DOHH2 (cell line): ENCODE measurements around the gene CPS1.

ENCODE experiments used
- H3F3A ChIP-seq: fragments of 200-600 bp; sonication (generic), shearing (Covaris generic); 2 replicates; pipeline ENCODE4 v1.6.0; 2016; ENCODE audit warnings: antibody characterized with exemption, mild to moderate bottlenecking; ENCODE audit not compliant: control insufficient read depth, insufficient read depth
- H3K27ac ChIP-seq: fragments of 200-600 bp; sonication (generic); 2 replicates; pipeline ENCODE4 v1.5.1; 2014; ENCODE audit warnings: low read depth, mild to moderate bottlenecking, low read length, moderate library complexity
- H3K27me3 ChIP-seq: fragments of 200-600 bp; sonication (generic); 2 replicates; pipeline ENCODE4 v1.6.1; 2014; ENCODE audit warnings: mild to moderate bottlenecking, low read length, mixed read lengths; ENCODE audit not compliant: control insufficient read depth
- H3K36me3 ChIP-seq: fragments of 200-600 bp; sonication (generic); 2 replicates; pipeline ENCODE4 v1.6.1; 2014; ENCODE audit warnings: mild to moderate bottlenecking, low read length, moderate library complexity, mixed read lengths; ENCODE audit not compliant: control insufficient read depth
- H3K4me1 ChIP-seq: fragments of 200-600 bp; sonication (generic); 2 replicates; pipeline ENCODE4 v1.6.1; 2014; ENCODE audit warnings: mild to moderate bottlenecking, low read length, mixed read lengths; ENCODE audit not compliant: control insufficient read depth
- H3K4me2 ChIP-seq: fragments of 200-600 bp; sonication (generic); 2 replicates; pipeline ENCODE4 v1.6.0; 2014; ENCODE audit warnings: mild to moderate bottlenecking, low read length, moderate library complexity
- H3K4me3 ChIP-seq: fragments of 200-600 bp; sonication (generic); 2 replicates; pipeline ENCODE4 v1.5.1; 2014; ENCODE audit warnings: mild to moderate bottlenecking, low read length, mixed read lengths
- H3K79me2 ChIP-seq: fragments of 200-600 bp; sonication (generic); 2 replicates; pipeline ENCODE4 v1.6.1; 2014; ENCODE audit warnings: mild to moderate bottlenecking, low read length, mixed read lengths; ENCODE audit not compliant: control insufficient read depth
- H3K9me2 ChIP-seq: fragments of 200-600 bp; sonication (generic); replicated peaks from 2 replicates; pipeline ENCODE4 v1.6.1; 2014; ENCODE audit warnings: mild to moderate bottlenecking, low read length, mixed read lengths; ENCODE audit not compliant: control insufficient read depth
- H3K9me3 ChIP-seq: fragments of 200-600 bp; sonication (generic); 2 replicates; pipeline ENCODE4 v1.6.1; 2014; ENCODE audit warnings: antibody characterized with exemption, low read length, mixed read lengths; ENCODE audit not compliant: control insufficient read depth, insufficient read depth
- H4K20me1 ChIP-seq: fragments of 200-600 bp; sonication (generic); 2 replicates; pipeline ENCODE4 v1.6.0; 2014; ENCODE audit warnings: low read depth, mild to moderate bottlenecking, antibody characterized with exemption, low read length, moderate library complexity; ENCODE audit not compliant: control insufficient read depth, insufficient read depth
- CTCF ChIP-seq: fragments of 200-600 bp; sonication (generic); IDR thresholded peaks from one replicate; pipeline ENCODE4 v1.5.1; 2014; ENCODE audit warnings: antibody characterized with exemption, mild to moderate bottlenecking, low read depth, low read length; ENCODE audit not compliant: poor library complexity, severe bottlenecking
- EZH2phosphoT487 ChIP-seq: fragments of 200-600 bp; sonication (generic); IDR thresholded peaks from 2 replicates; pipeline ENCODE4 v1.6.1; 2017; ENCODE audit warnings: borderline replicate concordance, mild to moderate bottlenecking, antibody characterized with exemption, low read length, moderate library complexity, mixed read lengths

The CPS1 gene

GRCh38 chr2:210553373-210553772 lies 3.0 kb upstream of the CPS1 start:
- Histone ChIP-seq H3K9me3 (no peaks in the 10 kb centered on the region), H3K27ac (no peak overlapping the region), H3K27me3 (no peaks in the 10 kb centered on the region), H3K4me2 (no peak overlapping the region), H3K36me3 (no peaks in the 10 kb centered on the region), H3F3A (no peaks in the 10 kb centered on the region), H3K9me2 (no peaks in the 10 kb centered on the region), H4K20me1 (no peaks in the 10 kb centered on the region), H3K79me2 (no peaks in the 10 kb centered on the region), H3K4me1 (no peaks in the 10 kb centered on the region), H3K4me3 (no peak overlapping the region)
- no peak for TF ChIP-seq CTCF
- TF ChIP-seq EZH2phosphoT487 = no peak

GRCh38 chr2:210555555-210555954 lies 844 bp upstream of the CPS1 start:
- Histone ChIP-seq H3K9me3 (no peaks in the 10 kb centered on the region), H3K36me3 (no peaks in the 10 kb centered on the region)
- TF ChIP-seq CTCF (no peak), EZH2phosphoT487 (no peak)

GRCh38 chr2:210557721-210558120 lies 1.3 kb downstream of the CPS1 start:
- no peaks in the 10 kb centered on the region for H3K36me3 ChIP-seq
- H3K4me3 ChIP-seq = no peak overlapping the region
- no peaks in the 10 kb centered on the region for H4K20me1 ChIP-seq
- TF ChIP-seq EZH2phosphoT487 (no peak), CTCF (no peak)
- H3F3A ChIP-seq = no peaks in the 10 kb centered on the region
- H3K4me1 ChIP-seq = no peaks in the 10 kb centered on the region
- no peaks in the 10 kb centered on the region for H3K9me2 ChIP-seq
- no peaks in the 10 kb centered on the region for H3K79me2 ChIP-seq
- H3K27ac ChIP-seq = no peak overlapping the region
- H3K9me3 ChIP-seq = no peaks in the 10 kb centered on the region
- H3K4me2 ChIP-seq = no peak overlapping the region
- no peaks in the 10 kb centered on the region for H3K27me3 ChIP-seq

More at GRCh38 chr2:210555555-210555954, 844 bp upstream of the CPS1 start:
- Histone ChIP-seq H3K27ac (no peak overlapping the region), H3K27me3 (no peaks in the 10 kb centered on the region), H3K9me2 (no peaks in the 10 kb centered on the region), H3K4me2 (no peak overlapping the region), H3F3A (no peaks in the 10 kb centered on the region), H4K20me1 (no peaks in the 10 kb centered on the region), H3K4me1 (no peaks in the 10 kb centered on the region), H3K4me3 (no peak overlapping the region), H3K79me2 (no peaks in the 10 kb centered on the region)

- H3K4me3 ChIP-seq = no peak overlapping the region
- no peaks in the 10 kb centered on the region for H4K20me1 ChIP-seq
- H3K27ac ChIP-seq = no peak overlapping the region
- no peaks in the 10 kb centered on the region for H3K36me3 ChIP-seq
- TF ChIP-seq CTCF = no peak
- no peak for TF ChIP-seq EZH2phosphoT487
- H3K27me3 ChIP-seq = no peaks in the 10 kb centered on the region
- no peak overlapping the region for H3K4me2 ChIP-seq
- H3F3A ChIP-seq = no peaks in the 10 kb centered on the region
- H3K79me2 ChIP-seq = no peaks in the 10 kb centered on the region
- no peaks in the 10 kb centered on the region for H3K9me2 ChIP-seq
- no peaks in the 10 kb centered on the region for H3K9me3 ChIP-seq
- no peaks in the 10 kb centered on the region for H3K4me1 ChIP-seq
Measured at GRCh38 chr2:210558708-210559107, 2.3 kb downstream of the CPS1 start.
